Neural crest cell (in vitro differentiated cells): ENCODE measurements around the gene NHP2. TPM values are rescaled to one million over a fixed set of nuclear protein-coding genes. Genes with fewer than 3 reads are reported as not detected.
A peak's percentile ranks its signal among the peaks of the same experiment; 100 is the strongest.
"Not testable (repeated sequence)": the region's sequence is repeated elsewhere in the genome, so short reads cannot be mapped to it uniquely, and the experiment has no call there.

Source experiments
- DNase-seq: peaks from one replicate; pipeline ENCODE4 v3.0.0; 2021; ENCODE audit warnings: low read depth, mixed read lengths, low spot score
- H3K27ac Mint-ChIP-seq: one replicate; pipeline ENCODE4 v1.8.0; 2021; ENCODE audit warnings: mild to moderate bottlenecking, mixed read lengths; ENCODE audit not compliant: unreplicated experiment
- H3K27me3 Mint-ChIP-seq: 2 replicates; pipeline ENCODE4 v1.8.0; 2021; ENCODE audit warnings: low read depth, mild to moderate bottlenecking, mixed read lengths
- H3K36me3 Mint-ChIP-seq: 2 replicates; pipeline ENCODE4 v1.8.0; 2021; ENCODE audit warnings: low read depth, mild to moderate bottlenecking, mixed read lengths
- H3K4me1 Mint-ChIP-seq: 2 replicates; pipeline ENCODE4 v1.8.0; 2021; ENCODE audit warnings: mixed read lengths
- H3K4me3 Mint-ChIP-seq: one replicate; pipeline ENCODE4 v1.8.0; 2021; ENCODE audit warnings: mild to moderate bottlenecking, mixed read lengths
- H3K9me3 Mint-ChIP-seq: 2 replicates; pipeline ENCODE4 v1.8.0; 2021; ENCODE audit warnings: mixed read lengths
- CTCF ChIP-seq: fragments of 200-600 bp; sonication (generic); conservative IDR thresholded peaks from 2 replicates; pipeline ENCODE4 v1.5.0; 2021; ENCODE audit warnings: antibody characterized with exemption, mild to moderate bottlenecking
- total RNA-seq: library from RNA; stranded (reverse); gene quantifications from 2 replicates; pipeline ENCODE4 v1.2.1, GENCODE V29; 2021

NHP2 gene
- total RNA-seq, 1 donor from 2014 or later = 169 TPM

GRCh38 chr5:178198706-178199105, 45.0 kb upstream of the NHP2 start:
- Mint-ChIP-seq H3K36me3 (no peaks in the 10 kb centered on the region), H3K27me3 (peaks cover 2% of the 10 kb centered on the region), H3K4me3 (no peak overlapping the region), H3K27ac (no peak overlapping the region), H3K9me3 (no peaks in the 10 kb centered on the region), H3K4me1 (no peaks in the 10 kb centered on the region)
- no peak for DNase-seq
- TF ChIP-seq CTCF = no peak

GRCh38 chr5:178198151-178198550, 44.5 kb upstream of the NHP2 start:
- H3K4me3 Mint-ChIP-seq = peak overlapping the region; percentile 21
- not testable (repeated sequence) for H3K4me1 Mint-ChIP-seq, DNase-seq, H3K9me3 Mint-ChIP-seq, H3K27me3 Mint-ChIP-seq, H3K36me3 Mint-ChIP-seq, H3K27ac Mint-ChIP-seq

DNA sequence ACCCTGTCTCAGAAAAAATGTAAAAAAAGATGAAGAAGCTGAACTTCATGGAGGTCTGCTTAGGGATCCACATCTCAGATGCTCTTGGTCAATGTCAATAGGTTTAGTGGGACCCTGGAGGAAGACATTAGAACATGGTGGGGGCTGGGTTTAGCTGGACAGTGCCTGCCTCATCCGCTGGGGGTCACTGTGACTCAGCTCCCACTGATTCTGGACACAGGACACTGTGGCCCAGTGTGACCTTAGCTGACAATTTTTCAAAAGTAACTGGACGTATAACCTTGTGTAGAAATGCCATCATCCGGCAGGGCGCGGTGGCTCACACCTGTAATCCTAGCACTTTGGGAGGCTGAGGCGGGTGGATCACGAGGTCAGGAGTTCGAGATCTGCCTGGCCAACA, 43.3 kb upstream of the NHP2 start:
- Mint-ChIP-seq H3K27me3 (peaks cover 7% of the 10 kb centered on the region), H3K27ac (no peak overlapping the region), H3K4me1 (no peaks in the 10 kb centered on the region), H3K4me3 (no peak overlapping the region), H3K36me3 (no peaks in the 10 kb centered on the region), H3K9me3 (peaks cover 2% of the 10 kb centered on the region)
- DNase-seq = no peak
- TF ChIP-seq CTCF = peak; percentile 53

GRCh38 chr5:178196281-178196812, 42.7 kb upstream of the NHP2 start:
- H3K9me3 Mint-ChIP-seq = peaks cover 2% of the 10 kb centered on the region

GRCh38 chr5:178194026-178194425, 40.3 kb upstream of the NHP2 start:
- no peak overlapping the region for H3K4me3 Mint-ChIP-seq
- peaks cover 7% of the 10 kb centered on the region for H3K27me3 Mint-ChIP-seq
- H3K4me1 Mint-ChIP-seq = no peaks in the 10 kb centered on the region
- no peak for DNase-seq
- H3K9me3 Mint-ChIP-seq = peaks cover 2% of the 10 kb centered on the region
- no peaks in the 10 kb centered on the region for H3K36me3 Mint-ChIP-seq
- no peak for TF ChIP-seq CTCF
- no peak overlapping the region for H3K27ac Mint-ChIP-seq

More at GRCh38 chr5:178196281-178196812, 42.7 kb upstream of the NHP2 start:
- Mint-ChIP-seq H3K4me1 (no peaks in the 10 kb centered on the region), H3K27ac (no peak overlapping the region), H3K4me3 (no peak overlapping the region), H3K27me3 (peaks cover 7% of the 10 kb centered on the region), H3K36me3 (no peaks in the 10 kb centered on the region)
- DNase-seq = no peak
- no peak for TF ChIP-seq CTCF

DNA sequence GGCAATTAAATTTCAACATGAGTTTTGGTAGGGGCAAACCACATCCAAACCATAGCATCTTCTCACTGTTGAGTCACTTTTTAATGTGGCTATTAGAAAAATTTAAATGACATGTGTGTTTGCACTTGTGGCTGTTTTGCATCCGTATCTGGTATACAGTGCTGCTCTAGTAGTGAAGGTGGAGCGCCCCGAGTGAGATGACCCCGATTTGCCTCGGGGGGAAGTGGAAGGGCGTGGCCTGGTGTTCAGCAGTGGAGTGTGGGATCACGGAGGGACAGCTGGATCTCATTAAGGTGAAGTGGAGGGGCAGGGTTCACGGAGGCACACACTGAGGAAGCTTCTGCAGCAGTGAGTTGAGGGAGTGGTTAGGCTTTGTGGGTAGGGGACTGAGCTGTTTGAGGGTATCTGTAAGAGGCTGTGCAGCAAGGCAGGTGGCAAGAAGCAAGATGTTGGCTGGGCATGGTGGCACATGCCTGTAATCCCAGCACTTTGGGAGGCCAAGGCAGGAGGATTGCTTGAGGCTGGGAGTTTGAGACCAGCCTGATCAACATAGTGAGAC, 39.6 kb upstream of the NHP2 start:
- no peaks in the 10 kb centered on the region for H3K36me3 Mint-ChIP-seq
- no peak for TF ChIP-seq CTCF
- H3K27ac Mint-ChIP-seq = no peak overlapping the region
- no peak overlapping the region for H3K4me3 Mint-ChIP-seq
- peaks cover 2% of the 10 kb centered on the region for H3K9me3 Mint-ChIP-seq
- DNase-seq = no peak
- H3K4me1 Mint-ChIP-seq = no peaks in the 10 kb centered on the region
- H3K27me3 Mint-ChIP-seq = peaks cover 7% of the 10 kb centered on the region
